Measurements from ENCODE around the gene KIFAP3.

DNA sequence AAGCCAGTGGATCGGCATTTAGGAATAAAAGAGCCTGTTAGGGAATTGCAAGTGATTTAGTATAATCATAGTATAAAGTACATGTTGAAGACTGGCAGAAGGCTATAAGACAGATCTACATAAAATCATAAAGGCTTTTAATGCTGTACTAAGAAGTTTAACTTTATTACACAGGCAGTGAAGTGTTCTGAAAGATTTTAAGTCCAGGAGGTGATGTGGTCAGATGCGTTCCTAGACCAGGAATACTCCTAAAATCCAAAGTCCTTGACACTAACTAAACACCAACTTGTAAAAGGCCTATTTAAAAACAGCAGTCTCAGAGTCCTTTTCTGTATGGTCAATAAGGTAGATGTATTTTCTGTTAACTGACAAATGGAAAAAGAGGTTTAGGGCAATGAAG lies 57.0 kb downstream of the KIFAP3 start:
- TF ChIP-seq EZH2phosphoT487 (IDR thresholded peaks at IDR 0.05; ENCODE audit: borderline replicate concordance, low read length), result no peak
- TF ChIP-seq, protein P1, sequence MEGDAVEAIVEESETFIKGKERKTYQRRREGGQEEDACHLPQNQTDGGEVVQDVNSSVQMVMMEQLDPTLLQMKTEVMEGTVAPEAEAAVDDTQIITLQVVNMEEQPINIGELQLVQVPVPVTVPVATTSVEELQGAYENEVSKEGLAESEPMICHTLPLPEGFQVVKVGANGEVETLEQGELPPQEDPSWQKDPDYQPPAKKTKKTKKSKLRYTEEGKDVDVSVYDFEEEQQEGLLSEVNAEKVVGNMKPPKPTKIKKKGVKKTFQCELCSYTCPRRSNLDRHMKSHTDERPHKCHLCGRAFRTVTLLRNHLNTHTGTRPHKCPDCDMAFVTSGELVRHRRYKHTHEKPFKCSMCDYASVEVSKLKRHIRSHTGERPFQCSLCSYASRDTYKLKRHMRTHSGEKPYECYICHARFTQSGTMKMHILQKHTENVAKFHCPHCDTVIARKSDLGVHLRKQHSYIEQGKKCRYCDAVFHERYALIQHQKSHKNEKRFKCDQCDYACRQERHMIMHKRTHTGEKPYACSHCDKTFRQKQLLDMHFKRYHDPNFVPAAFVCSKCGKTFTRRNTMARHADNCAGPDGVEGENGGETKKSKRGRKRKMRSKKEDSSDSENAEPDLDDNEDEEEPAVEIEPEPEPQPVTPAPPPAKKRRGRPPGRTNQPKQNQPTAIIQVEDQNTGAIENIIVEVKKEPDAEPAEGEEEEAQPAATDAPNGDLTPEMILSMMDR (IDR thresholded peaks at IDR 0.05; ENCODE audit: low read depth, low read length, poor library complexity, severe bottlenecking), result no peak
